Small intestine (tissue), 7 donors: ENCODE results near the gene NLK. TPM values are rescaled to one million over a fixed set of nuclear protein-coding genes. Genes with fewer than 3 reads are reported as not detected.
A peak's percentile ranks its signal among the peaks of the same experiment; 100 is the strongest.
"Not testable (repeated sequence)": the region's sequence is repeated elsewhere in the genome, so short reads cannot be mapped to it uniquely, and the experiment has no call there.

Source experiments
- DNase-seq, 2 donors: peaks; one replicate each; pipeline versions ENCODE4 v3.0.0 to v3.0.0-alpha.2; 2013
- FAIRE-seq: peaks from 2 replicates; lab custom pipeline; 2012; peaks lifted over from hg19 to GRCh38; lab: Jason Lieb, UNC
- H3K27ac ChIP-seq, 3 donors: one replicate each; pipeline ENCODE4 v1.5.1; 2013; ENCODE audit warnings: low read length in 2 of 3, mild to moderate bottlenecking in 2 of 3, control low read depth in 1 of 3, inconsistent platforms in 1 of 3, low read depth in 1 of 3, moderate library complexity in 1 of 3
- H3K27me3 ChIP-seq, 3 donors: one replicate each; pipeline ENCODE4 v1.6.1; 2013; ENCODE audit warnings: low read length in 3 of 3, inconsistent platforms in 1 of 3; ENCODE audit not compliant: control insufficient read depth in 3 of 3, insufficient read depth in 3 of 3
- H3K36me3 ChIP-seq, 3 donors: one replicate each; pipeline ENCODE4 v1.6.1; 2013; ENCODE audit warnings: low read length in 3 of 3, inconsistent platforms in 1 of 3, low read depth in 1 of 3, mild to moderate bottlenecking in 1 of 3, moderate library complexity in 1 of 3; ENCODE audit not compliant: control insufficient read depth in 3 of 3, insufficient read depth in 2 of 3
- H3K4me1 ChIP-seq, 3 donors: one replicate each; pipeline ENCODE4 v1.6.1; 2013; ENCODE audit warnings: low read length in 2 of 3, inconsistent platforms in 1 of 3, low read depth in 1 of 3, mild to moderate bottlenecking in 1 of 3, moderate library complexity in 1 of 3; ENCODE audit not compliant: control insufficient read depth in 3 of 3, insufficient read depth in 2 of 3
- H3K4me3 ChIP-seq, 3 donors: one replicate each; pipeline ENCODE4 v1.5.1; 2013; ENCODE audit warnings: low read length in 3 of 3, control low read depth in 1 of 3, inconsistent platforms in 1 of 3, low read depth in 1 of 3, mild to moderate bottlenecking in 1 of 3, moderate library complexity in 1 of 3
- H3K9me3 ChIP-seq, 2 donors: one replicate each; pipeline ENCODE4 v1.6.1; 2013; ENCODE audit warnings: low read depth in 1 of 2, low read length in 1 of 2; ENCODE audit not compliant: control insufficient read depth in 2 of 2, insufficient read depth in 1 of 2
- WGBS, 3 donors: extraction: QIAGEN DNeasy Blood & Tissue Kit; methylation state at CpG; one replicate each; pipeline ENCODE4 v1.1.7; 2013; 5-methylcytosine and 5-hydroxymethylcytosine counted together
- polyA plus RNA-seq, 4 donors: library from polyadenylated mRNA; stranded (reverse) in 3 of 4; unstranded in 1 of 4; fragments of 200-250 nt in 3 of 4; fragments of 120-200 nt in 1 of 4; gene quantifications; one replicate each; pipeline versions ENCODE4 v1.2.1 to v1.2.3, GENCODE V29; 2013
- donor health status: healthy with polysubstance abuse.
- donor health status: control.
- donor health status: control.
- donor health status: Bipolar disorder and iron deficiency.
- donor health status: healthy.

NLK gene
- polyA plus RNA-seq, 4 donors, result 7.0 to 13.3 (median 10.0) TPM

GRCh38 chr17:28071179-28071578, 28.7 kb downstream of the NLK start:
- no peaks in the 10 kb centered on the region for H3K36me3 ChIP-seq
- DNase-seq (no peak), FAIRE-seq (no peak)
- no peak overlapping the region for H3K27ac ChIP-seq
- H3K9me3 ChIP-seq, result peaks cover 0 to 10% of the 10 kb centered on the region in 2 donors
- H3K4me3 ChIP-seq, result no peak overlapping the region
- 97 to 99% (median 98%) methylated on average over 1 of the region's 1 CpG for WGBS, 3 donors
- H3K27me3 ChIP-seq, result no peaks in the 10 kb centered on the region
- no peaks in the 10 kb centered on the region for H3K4me1 ChIP-seq

GRCh38 chr17:28071891-28072606, 29.6 kb downstream of the NLK start:
- DNase-seq (no peak), FAIRE-seq (no peak)
- H3K4me3 ChIP-seq, result no peak overlapping the region
- H3K36me3 ChIP-seq, result no peaks in the 10 kb centered on the region
- no peaks in the 10 kb centered on the region for H3K27me3 ChIP-seq
- 90 to 95% (median 91%) methylated on average over 6 of the region's 6 CpGs for WGBS, 3 donors
- peaks cover 0 to 10% of the 10 kb centered on the region in 2 donors for H3K9me3 ChIP-seq
- H3K4me1 ChIP-seq, result no peaks in the 10 kb centered on the region
- no peak overlapping the region for H3K27ac ChIP-seq

GRCh38 chr17:28072936-28073533, 30.6 kb downstream of the NLK start:
- 88 to 95% (median 94%) methylated on average over 2 of the region's 2 CpGs for WGBS, 3 donors
- no peak for FAIRE-seq
- Histone ChIP-seq H3K27ac (no peak overlapping the region), H3K27me3 (no peaks in the 10 kb centered on the region), H3K4me1 (no peaks in the 10 kb centered on the region), H3K36me3 (no peaks in the 10 kb centered on the region), H3K9me3 (peaks cover 0 to 10% of the 10 kb centered on the region in 2 donors), H3K4me3 (no peak overlapping the region)
- DNase-seq, result no peak

- H3K9me3 ChIP-seq, result peaks cover 0 to 10% of the 10 kb centered on the region in 2 donors
- H3K36me3 ChIP-seq, result no peaks in the 10 kb centered on the region
- no peaks in the 10 kb centered on the region for H3K27me3 ChIP-seq
- no peaks in the 10 kb centered on the region for H3K4me1 ChIP-seq
- no peak for DNase-seq
- H3K4me3 ChIP-seq, result no peak overlapping the region
- no peak for FAIRE-seq
- H3K27ac ChIP-seq, result no peak overlapping the region
- WGBS, 3 donors, result 87 to 90% (median 87%) methylated on average over 3 of the region's 3 CpGs
These were observed 31.5 kb downstream of the NLK start for GRCh38 chr17:28074010-28074409.

DNA sequence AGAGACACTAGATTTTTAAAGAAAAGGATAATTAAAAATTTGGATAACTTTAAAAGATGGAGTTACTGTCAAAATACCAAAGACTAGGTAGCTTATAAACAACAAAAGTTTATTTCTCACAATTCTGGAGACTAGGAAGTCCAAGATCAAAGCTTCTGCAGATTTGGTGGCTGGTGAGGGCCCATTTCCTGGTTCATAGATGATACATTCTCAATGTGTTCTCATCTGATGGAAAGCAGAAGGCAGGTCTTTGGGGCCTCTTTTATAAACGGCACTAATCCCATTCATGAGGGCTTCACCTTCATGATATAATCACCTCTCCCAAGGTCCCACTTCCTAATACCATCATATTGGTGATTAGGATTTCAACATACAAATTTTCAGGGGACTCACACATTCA, 33.7 kb downstream of the NLK start:
- Histone ChIP-seq H3K4me3 (peak overlapping the region in 1 of 3 donors; percentile 5), H3K27ac (no peak overlapping the region), H3K36me3 (no peaks in the 10 kb centered on the region), H3K4me1 (peaks cover 0 to 3% (median 0%) of the 10 kb centered on the region in 3 donors), H3K27me3 (no peaks in the 10 kb centered on the region), H3K9me3 (peaks cover 0 to 7% of the 10 kb centered on the region in 2 donors)
- DNase-seq (no peak), FAIRE-seq (no peak)
- WGBS, 3 donors, result 59 to 85% (median 64%) methylated on average over 1 of the region's 1 CpG

GRCh38 chr17:28077140-28077539, 34.7 kb downstream of the NLK start:
- H3K9me3 ChIP-seq, H3K27ac ChIP-seq, H3K36me3 ChIP-seq, FAIRE-seq, H3K27me3 ChIP-seq, H3K4me1 ChIP-seq, DNase-seq, H3K4me3 ChIP-seq: not testable (repeated sequence)
- WGBS, 3 donors, result 91 to 95% (median 93%) methylated on average over 6 of the region's 6 CpGs

GRCh38 chr17:28078341-28079229, 36.1 kb downstream of the NLK start:
- Histone ChIP-seq H3K27me3 (no peaks in the 10 kb centered on the region), H3K9me3 (no peaks in the 10 kb centered on the region), H3K27ac (no peak overlapping the region), H3K36me3 (no peaks in the 10 kb centered on the region), H3K4me3 (no peak overlapping the region), H3K4me1 (peaks cover 0 to 4% (median 0%) of the 10 kb centered on the region in 3 donors)
- 53 to 75% (median 71%) methylated on average over 3 of the region's 3 CpGs for WGBS, 3 donors
- no peak for DNase-seq
- FAIRE-seq, result no peak

- H3K4me3 ChIP-seq, result no peak overlapping the region
- peaks cover 0 to 4% (median 2%) of the 10 kb centered on the region in 3 donors for H3K4me1 ChIP-seq
- no peak for FAIRE-seq
These were observed 39.0 kb downstream of the NLK start for GRCh38 chr17:28081467-28081866.

More at GRCh38 chr17:28081467-28081866, 39.0 kb downstream of the NLK start:
- no peaks in the 10 kb centered on the region for H3K36me3 ChIP-seq
- H3K27ac ChIP-seq, result peak overlapping the region in 2 of 3 donors; percentile 6 to 50
- no peaks in the 10 kb centered on the region for H3K27me3 ChIP-seq
- peak; percentile 64 to 71 for DNase-seq
- WGBS, 3 donors, result 2 to 68% (median 44%) methylated on average over 2 of the region's 2 CpGs
- no peaks in the 10 kb centered on the region for H3K9me3 ChIP-seq
